Measurements from ENCODE around the gene MBNL1.

DNA sequence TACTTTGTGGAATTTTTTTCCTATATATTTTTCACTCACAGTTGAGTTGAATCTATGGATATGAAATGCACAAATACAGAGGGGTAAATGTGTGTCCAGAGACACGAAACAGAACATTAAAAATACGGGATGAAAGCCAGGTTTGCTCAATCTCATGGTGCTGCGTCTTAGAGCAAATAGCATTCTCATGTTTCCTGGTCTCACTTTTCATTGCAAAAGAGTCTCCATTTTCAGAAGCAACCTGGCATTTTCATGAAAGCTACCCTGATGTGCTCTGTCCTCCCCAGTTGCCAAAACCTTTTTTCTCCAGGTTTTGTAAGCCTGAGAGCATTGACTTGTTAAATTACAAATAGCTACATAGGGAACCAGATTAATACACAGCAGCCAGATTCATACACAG is 49.5 kb upstream of the MBNL1 start:
- TF ChIP-seq, protein P1, sequence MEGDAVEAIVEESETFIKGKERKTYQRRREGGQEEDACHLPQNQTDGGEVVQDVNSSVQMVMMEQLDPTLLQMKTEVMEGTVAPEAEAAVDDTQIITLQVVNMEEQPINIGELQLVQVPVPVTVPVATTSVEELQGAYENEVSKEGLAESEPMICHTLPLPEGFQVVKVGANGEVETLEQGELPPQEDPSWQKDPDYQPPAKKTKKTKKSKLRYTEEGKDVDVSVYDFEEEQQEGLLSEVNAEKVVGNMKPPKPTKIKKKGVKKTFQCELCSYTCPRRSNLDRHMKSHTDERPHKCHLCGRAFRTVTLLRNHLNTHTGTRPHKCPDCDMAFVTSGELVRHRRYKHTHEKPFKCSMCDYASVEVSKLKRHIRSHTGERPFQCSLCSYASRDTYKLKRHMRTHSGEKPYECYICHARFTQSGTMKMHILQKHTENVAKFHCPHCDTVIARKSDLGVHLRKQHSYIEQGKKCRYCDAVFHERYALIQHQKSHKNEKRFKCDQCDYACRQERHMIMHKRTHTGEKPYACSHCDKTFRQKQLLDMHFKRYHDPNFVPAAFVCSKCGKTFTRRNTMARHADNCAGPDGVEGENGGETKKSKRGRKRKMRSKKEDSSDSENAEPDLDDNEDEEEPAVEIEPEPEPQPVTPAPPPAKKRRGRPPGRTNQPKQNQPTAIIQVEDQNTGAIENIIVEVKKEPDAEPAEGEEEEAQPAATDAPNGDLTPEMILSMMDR (IDR thresholded peaks at IDR 0.05): no peak
- no peak for TF ChIP-seq POLR2A (IDR thresholded peaks at IDR 0.05)
